ENCODE data around the gene GPATCH3.
A peak's percentile ranks its signal among the peaks of the same experiment; 100 is the strongest.
"Not testable (repeated sequence)": the region's sequence is repeated elsewhere in the genome, so short reads cannot be mapped to it uniquely, and the experiment has no call there.

The GPATCH3 gene, protein sequence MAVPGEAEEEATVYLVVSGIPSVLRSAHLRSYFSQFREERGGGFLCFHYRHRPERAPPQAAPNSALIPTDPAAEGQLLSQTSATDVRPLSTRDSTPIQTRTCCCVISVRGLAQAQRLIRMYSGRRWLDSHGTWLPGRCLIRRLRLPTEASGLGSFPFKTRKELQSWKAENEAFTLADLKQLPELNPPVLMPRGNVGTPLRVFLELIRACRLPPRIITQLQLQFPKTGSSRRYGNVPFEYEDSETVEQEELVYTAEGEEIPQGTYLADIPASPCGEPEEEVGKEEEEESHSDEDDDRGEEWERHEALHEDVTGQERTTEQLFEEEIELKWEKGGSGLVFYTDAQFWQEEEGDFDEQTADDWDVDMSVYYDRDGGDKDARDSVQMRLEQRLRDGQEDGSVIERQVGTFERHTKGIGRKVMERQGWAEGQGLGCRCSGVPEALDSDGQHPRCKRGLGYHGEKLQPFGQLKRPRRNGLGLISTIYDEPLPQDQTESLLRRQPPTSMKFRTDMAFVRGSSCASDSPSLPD

DNA sequence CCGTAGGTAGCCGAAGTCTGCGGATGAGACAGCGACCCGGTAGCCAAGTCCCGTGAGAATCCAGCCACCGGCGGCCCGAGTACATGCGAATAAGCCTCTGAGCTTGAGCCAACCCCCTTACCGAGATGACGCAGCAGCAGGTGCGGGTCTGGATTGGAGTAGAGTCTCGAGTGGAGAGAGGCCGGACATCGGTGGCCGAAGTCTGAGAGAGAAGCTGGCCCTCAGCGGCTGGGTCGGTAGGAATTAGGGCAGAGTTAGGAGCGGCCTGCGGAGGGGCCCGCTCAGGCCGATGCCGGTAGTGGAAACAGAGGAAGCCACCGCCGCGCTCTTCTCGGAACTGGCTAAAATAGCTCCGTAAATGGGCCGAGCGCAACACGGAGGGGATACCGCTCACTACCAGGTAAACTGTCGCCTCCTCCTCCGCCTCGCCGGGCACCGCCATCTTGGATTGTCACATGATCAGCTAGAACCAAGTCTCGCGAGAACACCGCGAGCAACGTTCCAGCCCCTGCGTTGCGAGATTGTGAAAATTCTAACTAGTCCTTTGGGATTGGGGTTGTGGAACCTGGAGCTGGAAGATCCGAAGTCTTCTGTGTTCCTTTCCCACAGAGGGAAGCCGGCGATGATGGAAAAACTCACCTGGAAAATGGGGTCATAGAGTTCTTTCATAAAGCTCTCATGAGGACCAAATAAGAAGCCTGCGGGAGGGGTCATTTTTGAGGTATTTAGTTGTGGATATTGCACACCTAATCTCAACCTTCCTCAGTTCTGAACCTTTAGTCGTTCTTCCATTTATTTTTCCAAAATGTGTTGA lies at the start of gene GPATCH3:
Gene GPATCH3, minus strand, starts transcription at position 467 of the 814 bp plus-strand sequence. Its CDS starts 25 bp downstream, at position 442.
- peak; percentile 87 to 88 for DNase-seq

DNA sequence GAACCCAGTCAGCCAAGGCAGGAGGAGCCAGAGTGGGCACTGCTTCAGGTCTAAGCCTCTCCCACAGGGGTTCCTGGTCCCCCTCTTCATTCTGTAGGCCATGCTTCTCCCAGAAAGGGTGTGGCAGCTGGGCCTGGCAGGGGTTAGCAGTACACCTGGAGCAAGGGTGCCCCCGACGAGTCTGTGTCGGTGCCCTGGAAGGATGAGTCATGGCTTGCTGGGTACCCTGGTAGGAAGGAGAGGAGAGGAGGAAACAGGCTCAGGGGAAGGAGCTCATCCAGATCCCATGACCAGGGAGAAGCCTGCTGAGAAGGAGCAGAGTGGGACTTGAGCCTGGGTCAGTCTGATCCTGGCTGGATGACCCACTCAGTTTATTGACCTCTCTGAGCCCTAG lies 49.7 kb upstream of the GPATCH3 start:
- no peak for DNase-seq

DNA sequence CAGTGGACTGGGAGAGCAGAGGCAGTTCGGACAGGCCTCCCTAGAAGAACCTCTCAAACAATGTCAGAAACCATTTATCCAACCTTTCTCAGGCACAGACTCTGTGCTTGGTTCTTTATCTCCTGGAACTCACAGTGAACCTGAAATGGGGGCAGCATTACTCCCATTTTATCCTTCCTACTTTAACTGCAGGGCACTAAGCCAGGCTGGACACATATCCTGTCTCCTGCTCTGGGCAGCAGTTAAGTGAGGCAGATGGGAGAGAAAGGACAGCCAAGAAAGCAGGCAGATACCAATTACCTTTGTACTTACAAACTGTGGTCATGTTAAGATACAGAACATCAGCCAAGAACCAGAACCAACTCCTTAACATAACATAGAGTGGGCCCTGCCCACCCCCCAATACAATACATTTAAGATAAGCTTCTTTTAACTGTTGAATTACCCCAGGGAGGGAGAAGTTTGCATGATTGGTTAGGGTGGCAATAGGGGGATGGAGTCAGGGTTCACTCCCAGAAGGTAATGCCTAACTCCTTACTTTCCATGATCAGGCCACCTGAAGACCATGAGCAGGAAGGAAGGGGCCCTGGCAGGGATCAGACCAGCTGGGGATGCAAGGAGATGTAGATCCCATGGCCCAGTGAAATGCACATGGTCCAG lies 49.1 kb upstream of the GPATCH3 start:
- no peak for DNase-seq

DNA sequence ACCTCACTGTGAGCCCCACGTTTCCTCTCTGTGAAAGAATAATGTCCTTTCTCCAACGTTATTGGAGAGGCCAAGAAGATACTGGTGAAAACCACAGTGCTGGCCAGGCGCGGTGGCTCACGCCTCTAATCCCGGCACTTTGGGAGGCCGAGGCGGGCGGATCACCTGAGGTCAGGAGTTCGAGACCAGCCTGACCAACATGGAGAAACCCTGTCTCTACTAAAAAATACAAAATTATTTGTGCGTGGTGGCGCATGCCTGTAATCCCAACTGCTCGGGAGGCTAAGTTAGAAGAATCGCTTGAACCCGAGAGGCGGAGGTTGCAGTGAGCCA lies 48.4 kb upstream of the GPATCH3 start:
- not testable (repeated sequence) for DNase-seq

DNA sequence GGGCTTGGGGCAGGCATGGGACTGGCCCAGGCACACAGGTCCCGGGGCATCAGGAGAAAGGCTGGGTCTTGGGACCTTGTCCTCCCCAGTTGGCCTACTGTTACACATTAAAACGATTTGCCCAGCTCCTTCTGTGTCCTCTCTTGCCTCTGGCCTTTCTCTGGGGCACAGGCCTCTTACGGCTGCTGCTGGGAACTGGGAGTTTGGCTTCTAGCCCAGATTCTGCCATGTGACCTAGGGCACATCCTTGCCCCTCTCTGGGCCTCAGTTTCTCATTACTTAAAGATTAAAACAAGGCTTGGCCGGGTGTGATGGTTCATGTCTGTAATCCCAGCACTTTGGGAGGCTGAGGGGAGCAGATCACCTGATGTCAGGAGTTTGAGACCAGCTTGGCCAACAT lies 46.0 kb upstream of the GPATCH3 start:
- no peak for DNase-seq

DNA sequence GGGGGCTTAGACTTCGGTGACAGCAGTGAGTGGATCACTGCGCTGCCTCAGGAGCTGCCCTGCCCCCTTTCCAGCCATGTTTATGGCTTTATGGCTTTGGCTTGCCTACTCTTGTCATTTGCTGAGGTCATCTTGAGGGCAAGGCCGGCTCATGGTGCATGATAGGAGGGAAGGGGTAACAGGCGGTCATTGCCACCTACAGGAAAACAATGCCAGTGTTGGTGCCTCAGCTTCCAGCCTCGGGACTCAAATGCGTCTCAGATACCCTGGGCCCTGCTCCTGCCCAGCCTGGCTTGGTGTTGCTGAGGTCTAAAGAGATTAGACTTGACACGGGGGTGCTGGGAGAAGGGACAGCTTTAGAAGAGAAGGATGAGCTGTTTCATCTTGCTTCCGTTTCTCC lies 45.5 kb upstream of the GPATCH3 start:
- no peak for DNase-seq

DNA sequence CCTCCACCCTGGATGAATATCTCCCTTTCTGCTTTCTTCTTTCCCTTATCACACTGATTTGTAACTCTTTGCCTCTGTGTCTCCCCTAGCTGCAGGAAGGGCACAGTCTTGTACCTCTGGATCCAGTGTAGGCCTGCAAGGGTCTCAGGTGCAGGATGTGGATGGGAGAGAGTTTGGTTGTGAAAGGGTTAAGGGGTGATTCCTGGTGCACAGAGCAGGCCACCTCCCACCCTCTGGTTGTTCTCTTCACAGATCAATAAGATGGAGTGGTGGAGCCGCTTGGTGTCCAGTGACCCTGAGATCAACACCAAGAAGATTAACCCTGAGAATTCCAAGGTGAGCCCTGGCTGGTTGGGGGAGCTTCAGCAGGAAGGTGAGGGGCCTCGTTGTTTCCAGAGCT lies 44.9 kb upstream of the GPATCH3 start:
- no peak for DNase-seq

DNA sequence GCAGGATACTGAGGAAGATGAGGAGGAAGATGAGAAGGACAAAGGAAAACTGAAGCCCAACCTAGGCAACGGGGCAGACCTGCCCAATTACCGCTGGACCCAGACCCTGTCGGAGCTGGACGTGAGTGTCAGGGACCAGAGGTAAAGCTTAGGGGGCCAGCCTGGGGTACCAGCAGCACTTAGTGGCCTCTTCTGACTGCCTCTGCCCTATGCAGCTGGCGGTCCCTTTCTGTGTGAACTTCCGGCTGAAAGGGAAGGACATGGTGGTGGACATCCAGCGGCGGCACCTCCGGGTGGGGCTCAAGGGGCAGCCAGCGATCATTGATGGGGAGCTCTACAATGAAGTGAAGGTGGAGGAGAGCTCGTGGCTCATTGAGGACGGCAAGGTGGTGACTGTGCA lies 42.4 kb upstream of the GPATCH3 start:
- no peak for DNase-seq

DNA sequence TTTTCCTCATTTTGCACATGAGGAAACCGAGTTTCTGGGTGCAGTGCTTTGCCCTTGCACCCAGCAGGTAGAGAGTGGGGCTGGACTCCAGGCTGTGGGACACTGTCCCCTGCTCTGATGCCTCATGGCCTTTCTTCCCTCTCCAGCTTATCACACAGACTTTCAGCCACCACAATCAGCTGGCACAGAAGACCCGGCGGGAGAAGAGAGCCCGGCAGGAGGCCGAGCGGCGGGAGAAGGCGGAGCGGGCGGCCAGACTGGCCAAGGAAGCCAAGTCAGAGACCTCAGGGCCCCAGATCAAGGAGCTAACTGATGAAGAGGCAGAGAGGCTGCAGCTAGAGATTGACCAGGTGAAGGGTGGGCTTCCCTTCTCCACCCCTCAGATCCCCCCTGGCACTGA lies 41.0 kb upstream of the GPATCH3 start:
- DNase-seq = no peak

DNA sequence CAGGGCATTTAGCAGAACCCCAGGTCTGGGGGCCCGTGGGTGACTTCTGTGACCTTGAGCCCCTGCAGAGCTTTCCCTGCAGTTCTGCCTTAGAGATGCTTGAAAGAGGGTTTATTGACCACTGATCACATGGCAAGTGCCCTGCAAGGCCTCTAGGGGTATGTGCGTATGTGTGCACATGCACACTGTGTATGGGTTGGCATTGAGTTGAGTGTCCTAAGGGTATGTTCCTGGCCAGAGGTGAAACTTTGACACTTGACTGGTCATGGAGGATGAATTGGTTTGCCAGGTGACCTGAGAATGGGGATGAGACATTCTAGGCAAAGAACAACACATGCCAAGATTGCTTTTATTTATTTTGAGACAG lies 38.4 kb upstream of the GPATCH3 start:
- no peak for DNase-seq

DNA sequence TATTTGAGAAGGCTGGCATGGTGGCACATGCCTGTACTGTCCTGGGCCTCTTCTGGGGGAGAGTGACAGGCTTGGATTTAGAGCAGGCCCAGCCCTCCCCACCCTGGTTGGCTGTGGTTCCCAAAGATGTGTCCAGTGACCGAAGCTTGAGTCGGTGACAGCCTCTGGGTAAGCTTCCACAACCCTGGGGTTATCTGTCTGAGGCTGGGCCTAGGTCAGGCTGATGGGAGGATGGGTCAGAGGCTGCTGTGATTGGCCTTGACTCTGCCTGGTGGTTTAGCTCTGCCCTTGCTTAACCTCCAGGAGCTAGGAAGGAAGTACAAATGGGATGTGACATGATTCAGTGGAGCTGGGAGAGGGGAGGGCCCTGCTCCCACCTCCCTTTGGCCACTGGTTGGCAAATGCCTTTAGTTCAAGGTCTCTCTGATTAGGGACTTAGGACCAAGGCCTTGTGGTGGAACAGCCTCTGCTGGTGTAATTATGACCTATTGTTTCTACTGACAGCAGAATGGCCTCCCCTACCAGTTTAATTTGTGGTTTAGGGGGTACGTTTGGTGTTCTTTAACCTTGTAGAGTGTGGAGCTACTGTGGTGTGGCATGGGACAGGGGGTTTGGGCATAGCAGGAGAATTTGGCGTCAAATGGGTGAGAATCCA lies 37.9 kb upstream of the GPATCH3 start:
- DNase-seq = no peak

DNA sequence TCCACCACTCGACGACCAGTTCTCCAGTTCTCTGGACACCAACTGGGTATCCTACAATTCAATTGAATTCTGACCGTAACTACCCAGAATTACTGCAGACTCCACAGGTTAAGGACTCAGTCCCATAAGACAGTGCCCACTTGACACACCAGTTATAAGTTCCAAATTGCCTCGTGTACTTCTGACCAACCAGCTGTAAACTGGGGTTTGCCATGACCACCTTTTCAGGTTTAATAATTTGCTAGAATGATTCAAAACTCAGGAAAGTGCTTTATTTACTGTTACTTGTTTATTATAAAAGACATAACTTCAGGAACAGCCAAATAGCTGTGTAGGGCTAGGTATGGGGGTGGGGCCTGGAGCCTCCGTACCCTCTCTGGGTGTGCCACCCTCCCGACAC lies 36.6 kb upstream of the GPATCH3 start:
- DNase-seq = no peak

DNA sequence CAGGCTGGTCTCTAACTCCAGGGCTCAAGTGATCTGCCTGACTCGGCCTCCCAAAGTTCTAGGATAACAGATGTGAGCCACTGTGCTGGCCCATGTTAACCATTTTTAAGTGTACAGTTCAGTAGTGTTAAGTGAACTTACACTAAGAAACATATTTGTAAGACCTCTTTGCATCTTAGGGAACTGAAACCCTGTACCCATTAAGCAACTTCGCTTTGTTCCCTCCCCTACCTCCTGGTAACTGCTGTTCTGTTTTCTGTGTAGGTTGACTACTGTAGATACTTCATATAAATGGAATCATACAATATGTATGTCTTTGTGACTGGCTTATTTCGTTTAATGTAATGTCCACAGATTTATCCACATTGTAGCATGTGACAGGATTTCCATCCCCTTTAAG lies 32.3 kb upstream of the GPATCH3 start:
- no peak for DNase-seq

DNA sequence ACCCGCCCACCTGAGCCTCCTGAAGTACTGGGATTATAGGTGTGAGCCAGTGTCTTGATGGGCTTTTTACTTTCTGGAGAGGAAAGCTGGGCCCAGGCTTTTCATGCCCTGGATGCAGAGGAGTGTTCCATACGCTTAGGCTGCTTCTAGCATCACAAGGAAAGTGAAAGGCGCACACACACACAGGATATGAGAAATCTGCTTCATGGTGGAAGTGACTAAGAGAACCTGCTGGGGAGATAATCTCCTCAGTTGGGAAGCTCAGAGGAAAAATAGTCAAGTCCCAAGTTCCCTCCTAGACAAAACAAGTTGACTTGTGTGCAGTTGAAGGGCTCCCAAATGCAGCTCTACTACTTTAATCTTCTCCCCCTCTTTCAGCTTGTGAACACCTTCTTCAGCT lies 23.4 kb upstream of the GPATCH3 start:
- no peak for DNase-seq

DNA sequence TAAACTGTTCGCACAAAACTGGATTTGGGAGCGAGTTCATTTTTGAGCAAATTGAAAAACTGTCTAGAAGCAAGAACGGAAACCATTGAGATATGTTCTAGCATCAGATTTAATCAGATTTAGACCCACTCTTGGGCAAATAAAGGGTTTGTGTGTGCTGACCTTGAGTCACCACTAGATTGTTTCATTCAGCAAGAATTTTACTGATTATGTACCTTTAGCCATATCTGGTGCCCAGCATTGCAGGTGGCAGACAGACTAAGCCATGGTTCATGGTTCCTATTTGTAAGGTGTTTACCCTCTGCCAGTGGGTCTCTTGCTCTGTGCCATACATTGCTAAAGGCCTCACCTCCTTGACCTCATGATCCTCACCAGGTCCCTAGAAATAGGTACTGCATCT lies 22.6 kb upstream of the GPATCH3 start:
- no peak for DNase-seq

DNA sequence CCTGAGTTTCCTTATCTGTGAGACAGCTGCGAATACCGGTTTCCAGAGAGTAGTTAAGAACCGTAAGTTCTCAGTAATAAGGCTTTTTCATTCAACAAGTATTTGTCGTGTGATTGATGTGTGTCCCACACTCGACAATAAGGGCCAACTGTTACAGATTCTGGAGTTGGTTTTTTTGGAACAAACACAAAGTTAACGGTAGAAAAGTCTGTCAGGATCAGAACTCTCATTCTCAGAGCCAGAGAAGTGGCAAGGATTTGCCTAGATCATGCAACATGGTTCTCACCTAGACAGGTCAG lies 22.1 kb upstream of the GPATCH3 start:
- no peak for DNase-seq

DNA sequence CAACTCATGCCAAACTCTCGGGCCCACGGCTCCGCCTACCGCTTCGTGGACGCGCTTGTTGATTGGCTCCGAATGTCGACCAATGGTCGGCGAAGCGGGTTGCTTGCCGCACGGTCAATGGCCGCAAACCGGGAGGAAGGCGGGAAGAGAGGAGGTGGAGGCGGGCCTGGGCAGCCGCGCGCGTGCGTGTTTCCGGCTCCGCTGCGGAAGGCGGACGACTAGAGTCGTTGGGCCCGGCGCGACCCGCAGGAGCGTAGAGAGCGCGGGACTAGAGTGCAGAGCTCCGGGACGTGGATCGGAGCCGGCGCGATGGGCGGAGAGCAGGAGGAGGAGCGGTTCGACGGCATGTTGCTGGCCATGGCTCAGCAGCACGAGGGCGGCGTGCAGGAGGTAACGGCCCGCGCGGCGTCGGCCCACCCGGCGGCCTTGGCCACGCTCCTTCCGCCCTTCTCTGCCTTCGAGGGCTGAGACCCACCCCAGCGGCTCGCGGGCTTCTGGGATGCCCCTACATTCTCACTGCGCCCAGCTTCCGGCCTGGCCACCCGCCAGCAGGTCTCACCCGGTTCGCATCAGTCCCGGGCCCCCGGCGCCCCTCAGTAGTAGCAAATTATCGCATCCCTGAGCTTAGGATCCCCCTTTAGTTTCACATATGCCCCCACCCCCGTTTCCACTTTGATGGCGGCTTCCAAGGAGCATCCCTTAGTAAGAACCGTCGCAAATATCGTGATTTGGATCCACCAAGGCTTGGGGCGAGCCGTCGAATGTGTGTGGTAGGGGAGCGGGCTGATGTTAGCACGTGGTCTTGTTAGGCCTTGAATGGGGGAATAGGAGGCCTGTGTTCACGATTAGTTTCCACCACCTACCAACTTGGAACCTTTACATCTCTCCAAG lies 21.5 kb upstream of the GPATCH3 start, which contains the start of gene NUDC:
Gene NUDC, plus strand, starts transcription at position 204 of the 891 bp plus-strand sequence. Its CDS starts 106 bp downstream, at position 310.
- DNase-seq = peak; percentile 92 to 93

DNA sequence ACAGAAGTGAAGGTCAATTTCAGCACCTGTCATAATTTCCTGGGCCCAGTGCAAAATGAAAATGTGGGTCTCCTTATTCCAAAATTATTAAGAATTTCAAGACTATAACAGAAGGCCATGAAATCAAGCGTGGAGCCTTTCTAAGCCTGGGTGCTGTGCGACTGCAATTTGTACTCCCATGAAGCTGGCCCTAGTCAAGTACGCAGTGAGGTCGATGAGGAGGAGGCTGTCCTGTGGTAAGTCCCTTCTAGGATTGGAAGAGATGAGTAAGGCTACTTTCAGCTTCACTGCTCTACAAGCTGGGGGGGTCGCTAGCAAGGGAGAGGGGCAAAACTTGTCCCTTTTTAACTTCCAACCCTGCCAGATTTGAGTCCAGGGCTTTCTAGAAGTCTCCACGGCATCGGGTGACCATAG lies 20.9 kb upstream of the GPATCH3 start:
- no peak for DNase-seq

DNA sequence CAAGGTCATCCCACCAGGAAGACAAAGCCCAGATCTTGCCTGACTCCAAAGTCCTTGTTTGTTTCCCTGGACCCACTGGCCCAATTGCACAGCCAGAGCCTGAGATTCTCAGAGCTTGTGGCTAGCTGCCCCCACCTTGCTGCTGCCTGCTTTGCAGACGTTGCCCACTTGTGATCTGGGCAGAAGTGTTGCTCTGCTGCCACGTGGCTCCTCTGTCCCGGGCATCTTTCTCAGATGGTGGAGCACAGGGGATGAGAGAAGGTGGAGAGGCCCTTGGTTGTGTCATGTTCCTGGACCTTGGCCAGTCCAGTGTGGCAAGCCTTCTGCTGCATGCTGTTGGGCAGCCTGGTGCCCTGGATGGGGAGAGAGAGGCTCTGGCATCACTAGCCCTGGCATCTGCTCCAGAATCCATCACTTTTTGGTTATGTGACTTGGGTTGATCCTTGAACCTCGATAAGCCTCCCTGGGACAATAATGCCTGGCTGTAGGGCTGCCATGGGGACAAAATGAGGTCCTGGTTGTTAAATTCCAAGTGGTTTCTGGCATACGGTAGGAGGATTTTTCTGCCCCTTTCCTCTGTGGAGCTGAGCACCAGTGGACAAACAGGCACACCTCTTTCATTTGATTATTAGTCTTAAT lies 15.1 kb upstream of the GPATCH3 start:
- DNase-seq = no peak

DNA sequence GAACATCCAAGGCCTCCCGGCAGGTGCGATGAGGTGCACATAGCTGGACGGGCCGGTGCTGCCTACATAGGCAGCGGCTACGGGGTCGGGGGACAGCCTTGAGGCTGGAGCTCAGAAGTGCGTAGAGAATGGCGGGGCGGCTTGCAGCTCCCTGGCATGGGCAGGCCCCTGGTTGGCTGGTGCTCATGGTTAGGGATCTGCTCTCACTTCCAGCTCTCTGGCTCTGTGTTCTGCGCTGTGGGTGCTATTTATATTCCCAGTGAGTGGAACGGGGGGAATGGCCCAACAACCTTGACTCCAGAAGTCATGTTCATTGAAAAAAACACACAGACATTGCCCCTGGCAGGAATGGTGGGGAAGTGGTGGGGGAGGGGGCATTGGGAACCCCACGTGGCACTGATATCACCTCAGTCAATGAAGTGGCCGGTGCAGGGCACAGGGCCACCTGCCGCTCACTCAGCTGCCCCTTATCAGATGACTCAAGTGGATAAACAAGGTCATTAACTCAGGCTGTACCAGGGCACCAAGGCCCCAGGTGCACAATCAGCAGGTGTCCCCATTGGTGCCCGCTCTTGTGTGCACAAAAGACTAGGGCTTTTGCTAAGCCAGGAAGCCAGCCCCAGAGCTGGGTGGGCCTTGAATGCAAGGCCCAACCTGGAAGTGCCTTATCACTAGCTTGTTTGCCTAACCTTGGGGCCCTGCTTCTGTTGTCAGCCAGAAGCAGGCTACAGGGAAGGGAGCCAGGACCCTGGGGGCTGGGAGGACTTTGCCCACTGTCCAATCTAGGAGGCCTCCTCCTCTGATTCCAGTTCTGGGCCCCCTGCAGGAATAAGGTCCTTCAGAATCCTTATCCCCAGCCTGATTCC lies 13.7 kb upstream of the GPATCH3 start, which contains the start of gene NR0B2:
Gene NR0B2, minus strand, starts transcription at position 222 of the 866 bp plus-strand sequence. Its CDS starts 35 bp downstream, at position 187.
- no peak for DNase-seq
